ENCODE results near the gene POLQ.

DNA sequence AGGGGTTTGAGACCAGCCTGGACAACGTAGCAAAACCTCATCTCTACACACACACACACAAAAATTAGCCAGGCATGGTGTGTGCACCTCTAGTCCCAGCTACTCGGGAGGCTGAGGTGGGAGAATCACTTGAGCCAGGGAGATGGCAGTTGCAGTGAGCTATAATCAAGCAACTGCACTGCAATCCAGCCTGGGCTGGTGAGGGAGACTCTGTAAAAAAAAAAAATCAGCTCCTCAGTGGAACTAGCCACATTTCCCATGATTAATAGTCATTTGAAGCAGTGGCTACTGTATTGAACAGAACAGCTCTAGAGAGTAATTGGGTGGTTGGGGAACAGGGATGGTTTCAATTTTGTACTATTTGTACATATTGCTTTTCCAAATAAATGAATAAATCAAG, 35.9 kb upstream of the POLQ start:
- TF ChIP-seq CTCF (IDR thresholded peaks at IDR 0.05) (no peak), POLR2A (IDR thresholded peaks at IDR 0.05) (no peak)
